K562 (cell line): ENCODE results near the gene SPATA24. TPM values are rescaled to one million over a fixed set of nuclear protein-coding genes. Genes with fewer than 3 reads are reported as not detected.

Experiments used
- ATAC-seq: fragments of 200-7000 bp; cut with Tn5 transposase; 3 replicates; pipeline ENCODE4 v1.9.1; 2020; ENCODE audit warnings: moderate library complexity
- BruUV-seq: library from RNA; stranded (reverse); fragments of 400-500 nt; replicated peaks from 2 replicates; lab custom pipeline; 2021; lab: Mats Ljungman, UMichigan
- CTCF ChIA-PET: fragments of 300-600 bp; formaldehyde crosslinking; extraction: SDS; loops from one replicate; lab custom pipeline; 2021; ENCODE audit warnings: low intra/inter-chr PET ratio; lab: Yijun Ruan, JAX
- POLR2A ChIA-PET: fragments of 300-600, 350-650 bp; sonication (Branson Sonifier 250); formaldehyde crosslinking; extraction: SDS; loops from one replicate; lab custom pipeline; 2021; ENCODE audit warnings: antibody characterized with exemption, inconsistent platforms; lab: Yijun Ruan, JAX
- DNase-seq, 4 experiments: peaks; one replicate each; pipeline versions ENCODE4 v3.0.0 to v3.0.0-alpha.2; 2011 to 2018; ENCODE audit warnings: low spot score in 3 of 4, mixed read lengths in 3 of 4; ENCODE audit errors: extremely low read depth in 1 of 4
- FAIRE-seq: peaks from 2 replicates; lab custom pipeline; 2011; peaks lifted over from hg19 to GRCh38; lab: Jason Lieb, UNC
- H2AFZ ChIP-seq: 2 replicates; pipeline ENCODE4 v1.6.0; 2011; ENCODE audit warnings: low read depth, low read length, control low read depth, inconsistent platforms
- H3K27ac ChIP-seq: fragments of 200-600 bp; 3 replicates; pipeline ENCODE4 v1.8.0; 2011; ENCODE audit warnings: low read depth, mild to moderate bottlenecking, control low read depth, inconsistent platforms, low read length, moderate library complexity, mixed read lengths; ENCODE audit errors: extremely low read depth
- H3K27me3 ChIP-seq, 2 experiments: fragments of 300-600 bp in 1 of 2; 2 replicates in 1 of 2; 3 replicates in 1 of 2; pipeline versions ENCODE4 v1.6.0 to v1.8.0; 2011; ENCODE audit warnings: inconsistent platforms in 2 of 2, low read length in 2 of 2, mild to moderate bottlenecking in 1 of 2, mixed read lengths in 1 of 2, moderate library complexity in 1 of 2; ENCODE audit not compliant: control insufficient read depth in 2 of 2, insufficient read depth in 2 of 2
- H3K36me3 ChIP-seq: fragments of 300-600 bp; 3 replicates; pipeline ENCODE4 v1.8.0; 2011; ENCODE audit warnings: mild to moderate bottlenecking, low read length, inconsistent platforms; ENCODE audit not compliant: control insufficient read depth, insufficient read depth
- H3K4me1 ChIP-seq, 2 experiments: fragments of 200-600 bp in 1 of 2; replicated peaks in 1 of 2; 2 replicates in 1 of 2; 3 replicates in 1 of 2; pipeline versions ENCODE4 v1.5.1 to v1.8.0; 2011; ENCODE audit warnings: inconsistent platforms in 2 of 2, low read length in 2 of 2, mild to moderate bottlenecking in 1 of 2, mixed read lengths in 1 of 2, moderate library complexity in 1 of 2; ENCODE audit not compliant: control insufficient read depth in 2 of 2, insufficient read depth in 2 of 2
- H3K4me2 ChIP-seq: 2 replicates; pipeline ENCODE4 v1.6.1; 2011; ENCODE audit warnings: low read length, control low read depth, inconsistent platforms, mixed read lengths; ENCODE audit not compliant: insufficient read depth
- H3K4me3 ChIP-seq: fragments of 200-600 bp; sonication (generic), shearing (Covaris generic); 2 replicates; pipeline ENCODE4 v1.5.1; 2016; ENCODE audit warnings: control low read depth, inconsistent platforms
- H3K79me2 ChIP-seq: fragments of 200-600 bp; 3 replicates; pipeline ENCODE4 v1.8.0; 2011; ENCODE audit warnings: low read length, inconsistent platforms; ENCODE audit not compliant: control insufficient read depth, insufficient read depth
- H3K9ac ChIP-seq, 2 experiments: 2 replicates each; pipeline versions ENCODE4 v1.6.0 to v1.6.1; 2011; ENCODE audit warnings: low read depth in 2 of 2, low read length in 2 of 2, control low read depth in 1 of 2, inconsistent platforms in 1 of 2, mild to moderate bottlenecking in 1 of 2, mixed read lengths in 1 of 2; ENCODE audit not compliant: insufficient read depth in 1 of 2
- H3K9me1 ChIP-seq: one replicate; pipeline ENCODE4 v1.6.0; 2011; ENCODE audit warnings: inconsistent platforms, mild to moderate bottlenecking, low read length, moderate library complexity; ENCODE audit not compliant: control insufficient read depth, insufficient read depth
- H3K9me3 ChIP-seq: replicated peaks from 2 replicates; pipeline ENCODE4 v1.5.1; 2011; ENCODE audit warnings: low read depth, low read length, inconsistent platforms; ENCODE audit not compliant: control insufficient read depth, insufficient read depth
- H4K20me1 ChIP-seq: replicated peaks from 2 replicates; pipeline ENCODE4 v1.6.1; 2011; ENCODE audit warnings: low read length, inconsistent platforms, mixed read lengths; ENCODE audit not compliant: control insufficient read depth, insufficient read depth
- CBX2 ChIP-seq: fragments of 200-600 bp; sonication (generic); IDR thresholded peaks from one replicate; pipeline ENCODE4 v1.6.1; 2012; ENCODE audit warnings: mild to moderate bottlenecking, low read length, inconsistent platforms; ENCODE audit not compliant: insufficient read depth, poor library complexity, severe bottlenecking
- CTCF ChIP-seq, 3 experiments: IDR thresholded peaks in 2 of 3; conservative IDR thresholded peaks in 1 of 3; 2 replicates each; pipeline ENCODE4 v1.5.1; 2011 to 2012; ENCODE audit warnings: low read length in 3 of 3, mild to moderate bottlenecking in 3 of 3, control low read depth in 2 of 3, improper control_type of control experiment in 1 of 3, inconsistent platforms in 1 of 3, low read depth in 1 of 3, mixed read lengths in 1 of 3, moderate library complexity in 1 of 3; ENCODE audit not compliant: insufficient read depth in 2 of 3
- HDAC2 ChIP-seq: fragments of 450-650 bp; IDR thresholded peaks from 2 replicates; pipeline ENCODE4 v1.6.1; 2016; ENCODE audit warnings: mild to moderate bottlenecking
- KDM1A ChIP-seq, 2 experiments: fragments of 450-650 bp; IDR thresholded peaks; 2 replicates each; pipeline ENCODE4 v1.6.1; 2016; ENCODE audit warnings: mild to moderate bottlenecking in 2 of 2
- RCOR1 ChIP-seq, 2 experiments: IDR thresholded peaks; 2 replicates each; pipeline ENCODE4 v1.6.1; 2012; ENCODE audit warnings: low read depth in 2 of 2, low read length in 2 of 2, borderline replicate concordance in 1 of 2, improper control_type of control experiment in 1 of 2
- REST ChIP-seq, 2 experiments: fragments of 450-650 bp; formaldehyde crosslinking in 1 of 2; IDR thresholded peaks; 2 replicates each; pipeline versions ENCODE4 v1.4.0 to v1.6.1; 2014 to 2020; ENCODE audit warnings: mild to moderate bottlenecking in 2 of 2, borderline replicate concordance in 1 of 2, low read depth in 1 of 2
- SMC3 ChIP-seq: conservative IDR thresholded peaks from 2 replicates; pipeline ENCODE4 v1.6.1; 2011; ENCODE audit warnings: low read depth, low read length, improper control_type of control experiment; ENCODE audit not compliant: insufficient read depth
- ZNF655 ChIP-seq: fragments of 250-450 bp; sonication (Bioruptor Pico); IDR thresholded peaks from 2 replicates; pipeline ENCODE4 v1.5.0; 2021
- WGBS: fragments of 100-300 bp; shearing (Covaris generic); methylation state at CpG from one replicate; pipeline ENCODE4 v1.1.6; 2016; ENCODE audit warnings: low coverage, mixed read lengths; ENCODE audit not compliant: insufficient coverage; ENCODE audit errors: missing lambda C conversion rate; 5-methylcytosine and 5-hydroxymethylcytosine counted together
- in situ Hi-C: fragments of 300-500 bp; cut with MboI; formaldehyde crosslinking; loops from 4 replicates; pipeline ENCODE4 v1.15.0; 2018; ENCODE audit warnings: inconsistent platforms, mixed read lengths
- intact Hi-C: fragments of 100-400 bp; cut with micrococcal nuclease; formaldehyde crosslinking; loops from 2 replicates; pipeline ENCODE4 v1.14.2; 2022
- polyA plus RNA-seq, 8 experiments: library from polyadenylated mRNA; depleted of rRNA in 4 of 8; stranded (reverse) in 5 of 8; unstranded in 3 of 8; fragments of >200 nt; fragmentation: Nextera tagmentation in 2 of 8; fragmentation: Illumina TruSeq in 1 of 8; extraction: Ambion mirVana in 2 of 8; extraction: Trizol in 1 of 8; gene quantifications; 2 replicates each; pipeline versions ENCODE4 v1.2.1 to v1.2.3, GENCODE V29; 2011 to 2014; ENCODE audit warnings: inconsistent platforms in 1 of 8, missing spikeins in 1 of 8
- total RNA-seq, 7 experiments: library from RNA; depleted of rRNA in 6 of 7; stranded (reverse); fragments of >200 nt in 6 of 7; fragmentation: Illumina TruSeq in 2 of 7; extraction: Trizol in 2 of 7; gene quantifications; 2 replicates each; pipeline versions ENCODE4 v1.2.1 to v1.2.3, GENCODE V29; 2011 to 2021; ENCODE audit warnings: low replicate concordance in 1 of 7

The SPATA24 gene
- total and polyA plus RNA-seq, 9 of the 15 experiments (the other 6 are each of a cell fraction or from before 2014, with no cell fraction given): 4.1 to 12.6 (median 8.0) TPM

GRCh38 chr5:139402561-139403158 is 1.2 kb downstream of the SPATA24 start:
- Histone ChIP-seq H3K4me2 (peak overlapping the region; percentile 99), H4K20me1 (no peaks in the 10 kb centered on the region), H3K79me2 (no peaks in the 10 kb centered on the region), H3K9me3 (no peaks in the 10 kb centered on the region), H3K27me3 (no peaks in the 10 kb centered on the region), H3K4me3 (no peak overlapping the region), H3K4me1 (peaks cover 11 to 15% of the 10 kb centered on the region in 2 experiments; a peak in 4 of 5 replicates), H3K9ac (peak overlapping the region in 1 of 2 experiments; percentile 73; a peak in 1 of 4 replicates), H3K9me1 (no peaks in the 10 kb centered on the region), H2AFZ (no peak overlapping the region), H3K27ac (no peak overlapping the region), H3K36me3 (0 out of 3 replicates have a peak, but pooled peaks cover 2% of the 10 kb centered on the region)
- peak; percentile 60 for ATAC-seq
- peak; percentile 69 to 75 (median 70) for DNase-seq
- BruUV-seq: no TSS peak
- peak; percentile 35 for FAIRE-seq
- ChIA-PET CTCF (no interaction called here), POLR2A (interaction anchor here (0.6 to 1.7 kb wide), 5 partner anchors 14 to 100 kb away, joined by 3 to 7 read pairs (median 3); partner anchors contain the start of genes DNAJC18 and PAIP2)
- in situ Hi-C loops (no loop called here), intact Hi-C loops (loop anchor here (2.0 to 5.0 kb wide), 2 partner anchors 18 to 60 kb away; partner anchors contain the start of gene PAIP2)
- 54% methylated on average over 7 of the region's 7 CpGs for WGBS
- TF ChIP-seq CTCF (IDR thresholded peaks at IDR 0.05 in 2 of 3, conservative IDR thresholded peaks at IDR 0.05 in 1 of 3; ENCODE audit: insufficient read depth in 2 of 3, low read depth in 1 of 3, low read length in 3 of 3): peak; percentile 62 to 76 (median 67)
- TF ChIP-seq HDAC2: 0 out of 2 replicates have a peak, but pooled peaks have one; percentile 32
- TF ChIP-seq SMC3: 0 out of 2 replicates have a peak, but pooled peaks have one; percentile 34
- no peak for TF ChIP-seq ZNF655 (CRISPR knock-in tag)
- peak; percentile 7 to 49; a peak in 1 of 4 replicates for TF ChIP-seq KDM1A (IDR thresholded peaks at IDR 0.05)
- peak in 1 of 2 experiments; percentile 93; a peak in 2 of 4 replicates for TF ChIP-seq RCOR1 (IDR thresholded peaks at IDR 0.05; ENCODE audit: borderline replicate concordance in 1 of 2, low read depth in 2 of 2, low read length in 2 of 2)
- peak; percentile 4; the same call in 1 of the 2 replicates for TF ChIP-seq REST (IDR thresholded peaks at IDR 0.05; ENCODE audit: borderline replicate concordance)
- TF ChIP-seq REST (CRISPR knock-in tag; IDR thresholded peaks at IDR 0.05; ENCODE audit: low read depth): no peak
- no peak for TF ChIP-seq CBX2
